Keratinocyte (primary cell): ENCODE results near the gene RBM44. TPM values are rescaled to one million over a fixed set of nuclear protein-coding genes. Genes with fewer than 3 reads are reported as not detected.
"Not testable (repeated sequence)": the region's sequence is repeated elsewhere in the genome, so short reads cannot be mapped to it uniquely, and the experiment has no call there.

ENCODE experiments used
- DNase-seq: peaks from one replicate; pipeline ENCODE4 v3.0.0-alpha.2; 2011; ENCODE audit warnings: low read depth, missing footprints, low spot score
- FAIRE-seq: peaks from 2 replicates; lab custom pipeline; 2011; peaks lifted over from hg19 to GRCh38; lab: Jason Lieb, UNC
- H2AFZ ChIP-seq: 2 replicates; pipeline ENCODE4 v1.6.0; 2012; ENCODE audit warnings: low read length, control low read depth, inconsistent platforms; ENCODE audit not compliant: control insufficient read depth
- H3K27ac ChIP-seq: 2 replicates; pipeline ENCODE4 v1.5.1; 2011; ENCODE audit warnings: low read length; ENCODE audit not compliant: control insufficient read depth, insufficient read depth
- H3K27me3 ChIP-seq: 3 replicates; pipeline ENCODE4 v1.6.0; 2011; ENCODE audit warnings: low read length; ENCODE audit not compliant: control insufficient read depth, insufficient read depth; ENCODE audit errors: extremely low read depth
- H3K36me3 ChIP-seq, 2 experiments: 2 replicates in 1 of 2; 3 replicates in 1 of 2; pipeline ENCODE4 v1.5.1; 2011; ENCODE audit warnings: low read length in 2 of 2, mild to moderate bottlenecking in 1 of 2; ENCODE audit not compliant: control insufficient read depth in 2 of 2, insufficient read depth in 2 of 2; ENCODE audit errors: extremely low read depth in 1 of 2
- H3K4me1 ChIP-seq: 3 replicates; pipeline ENCODE4 v1.5.1; 2011; ENCODE audit warnings: low read length; ENCODE audit not compliant: control insufficient read depth, insufficient read depth; ENCODE audit errors: extremely low read depth
- H3K4me2 ChIP-seq: 3 replicates; pipeline ENCODE4 v1.6.0; 2011; ENCODE audit warnings: low read depth, low read length; ENCODE audit not compliant: control insufficient read depth, insufficient read depth; ENCODE audit errors: extremely low read depth
- H3K4me3 ChIP-seq, 3 experiments: fragments of 200-600 bp in 1 of 3; sonication (generic) in 1 of 3; 2 replicates in 2 of 3; 3 replicates in 1 of 3; pipeline ENCODE4 v1.5.1; 2011 to 2016; ENCODE audit warnings: low read length in 3 of 3, mild to moderate bottlenecking in 3 of 3, control low read depth in 2 of 3, inconsistent platforms in 1 of 3, low read depth in 1 of 3, mixed read lengths in 1 of 3, mixed run types in 1 of 3, moderate library complexity in 1 of 3; ENCODE audit not compliant: control insufficient read depth in 2 of 3, insufficient read depth in 2 of 3; ENCODE audit errors: extremely low read depth in 1 of 3
- H3K79me2 ChIP-seq: 2 replicates; pipeline ENCODE4 v1.6.0; 2012; ENCODE audit warnings: low read length; ENCODE audit not compliant: control insufficient read depth, insufficient read depth
- H3K9ac ChIP-seq: 3 replicates; pipeline ENCODE4 v1.6.0; 2011; ENCODE audit warnings: low read length; ENCODE audit not compliant: control insufficient read depth, insufficient read depth; ENCODE audit errors: extremely low read depth
- H3K9me1 ChIP-seq: 3 replicates; pipeline ENCODE4 v1.6.0; 2011; ENCODE audit warnings: low read length; ENCODE audit not compliant: control insufficient read depth, insufficient read depth; ENCODE audit errors: extremely low read depth
- H3K9me3 ChIP-seq: 2 replicates; pipeline ENCODE4 v1.5.1; 2012; ENCODE audit warnings: low read depth, low read length; ENCODE audit not compliant: control insufficient read depth
- H4K20me1 ChIP-seq: 3 replicates; pipeline ENCODE4 v1.6.0; 2011; ENCODE audit warnings: low read length; ENCODE audit not compliant: control insufficient read depth, insufficient read depth; ENCODE audit errors: extremely low read depth
- CTCF ChIP-seq, 3 experiments: IDR thresholded peaks in 1 of 3; conservative IDR thresholded peaks in 1 of 3; optimal IDR thresholded peaks in 1 of 3; 2 replicates in 2 of 3; 3 replicates in 1 of 3; pipeline versions ENCODE3 to v1.5.1; 2011; ENCODE audit warnings: low read length in 3 of 3, mild to moderate bottlenecking in 3 of 3, moderate library complexity in 2 of 3, control low read depth in 1 of 3, inconsistent platforms in 1 of 3; ENCODE audit not compliant: insufficient read depth in 2 of 3; ENCODE audit errors: extremely low read depth in 1 of 3
- EZH2 ChIP-seq: IDR thresholded peaks from one replicate; pipeline ENCODE4 v1.6.1; 2012; ENCODE audit warnings: inconsistent platforms, mild to moderate bottlenecking, low read length, moderate library complexity
- dilution Hi-C: fragments of 300-500 bp; cut with MboI; formaldehyde crosslinking; loops from one replicate; pipeline ENCODE4 v1.7.0; 2020; ENCODE audit warnings: low sequenced_read_pairs; ENCODE audit not compliant: extremely low pct_ligation_motif_present
- polyA plus RNA-seq, 5 experiments: library from polyadenylated mRNA; depleted of rRNA in 3 of 5; stranded (reverse) in 3 of 5; stranded (forward) in 1 of 5; unstranded in 1 of 5; fragments of >200 nt; gene quantifications; 1 replicate in 1 of 5; 2 replicates in 3 of 5; 3 replicates in 1 of 5; pipeline versions ENCODE4 v1.2.1 to v1.2.3, GENCODE V29; 2011 to 2012; ENCODE audit warnings: missing spikeins in 2 of 5, low read depth in 1 of 5, low replicate concordance in 1 of 5

Gene RBM44
- polyA plus RNA-seq, 1 donor (not counting 4 experiments of a cell fraction or from before 2014, with no cell fraction given): 0.14 TPM

DNA sequence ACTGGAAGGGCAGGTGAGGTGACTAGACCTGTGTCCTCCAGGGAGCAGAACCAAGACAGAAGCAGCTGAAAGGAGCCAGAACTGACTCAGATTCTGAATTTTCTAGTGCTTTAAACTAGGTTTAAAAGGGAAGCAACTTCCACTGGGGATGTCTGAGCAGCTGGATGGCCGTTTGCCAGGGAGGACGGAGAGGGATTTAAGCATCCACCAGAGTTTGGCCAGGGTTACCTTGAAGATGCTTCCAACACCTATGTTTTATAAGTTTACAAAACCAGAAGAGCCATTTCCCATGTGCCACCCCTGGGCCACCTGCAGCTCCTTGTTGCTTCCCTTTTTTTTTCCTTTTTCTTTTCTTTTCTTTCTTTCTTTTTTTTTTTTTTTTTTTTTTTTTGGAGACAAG lies 48.6 kb upstream of the RBM44 start:
- no peak for TF ChIP-seq CTCF (optimal IDR thresholded peaks at IDR 0.05 in 1 of 3, IDR thresholded peaks at IDR 0.05 in 1 of 3, conservative IDR thresholded peaks at IDR 0.05 in 1 of 3; ENCODE audit: extremely low read depth in 1 of 3, insufficient read depth in 2 of 3, low read length in 3 of 3)
- no peak for TF ChIP-seq EZH2
- H4K20me1 ChIP-seq: peaks cover 12% of the 10 kb centered on the region
- H3K79me2 ChIP-seq: peaks cover 20% of the 10 kb centered on the region
- dilution Hi-C loops: no loop called here
- peaks cover 27 to 51% of the 10 kb centered on the region in 2 experiments for H3K36me3 ChIP-seq
- H2AFZ ChIP-seq: no peak overlapping the region
- no peak overlapping the region for H3K4me2 ChIP-seq
- H3K9ac ChIP-seq: no peak overlapping the region
- H3K9me1 ChIP-seq: no peaks in the 10 kb centered on the region
- no peaks in the 10 kb centered on the region for H3K4me1 ChIP-seq
- H3K9me3 ChIP-seq: no peaks in the 10 kb centered on the region
- FAIRE-seq: no peak
- H3K27ac ChIP-seq: no peak overlapping the region
- no peak overlapping the region for H3K4me3 ChIP-seq
- H3K27me3 ChIP-seq: no peaks in the 10 kb centered on the region
- no peak for DNase-seq

DNA sequence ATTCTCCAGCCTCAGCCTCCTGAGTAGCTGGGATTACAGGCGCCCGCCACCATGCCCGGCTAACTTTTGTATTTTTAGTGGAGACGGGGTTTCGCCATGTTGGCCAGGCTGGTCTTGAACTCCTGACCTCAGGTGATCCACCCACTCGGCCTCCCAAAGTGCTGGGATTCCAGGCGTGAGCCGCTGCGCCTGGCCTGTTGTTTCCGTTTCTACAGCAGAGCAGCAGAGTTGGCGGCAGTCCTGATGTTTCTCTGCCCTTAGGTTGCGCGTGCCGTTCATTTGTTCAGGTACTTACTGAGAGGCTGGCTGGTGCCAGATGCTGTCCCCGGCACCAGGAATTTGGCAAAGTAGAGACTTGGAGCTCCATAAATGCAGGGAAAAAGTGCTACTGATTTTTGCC lies 48.1 kb upstream of the RBM44 start:
- H4K20me1 ChIP-seq: peaks cover 11% of the 10 kb centered on the region
- DNase-seq, H3K27me3 ChIP-seq, H3K4me1 ChIP-seq, H3K4me3 ChIP-seq, dilution Hi-C loops, H3K9me1 ChIP-seq, H3K27ac ChIP-seq, H2AFZ ChIP-seq, H3K4me2 ChIP-seq, H3K9ac ChIP-seq, FAIRE-seq, H3K9me3 ChIP-seq: not testable (repeated sequence)
- H3K36me3 ChIP-seq: peaks cover 30 to 54% of the 10 kb centered on the region in 2 experiments
- peaks cover 19% of the 10 kb centered on the region for H3K79me2 ChIP-seq

DNA sequence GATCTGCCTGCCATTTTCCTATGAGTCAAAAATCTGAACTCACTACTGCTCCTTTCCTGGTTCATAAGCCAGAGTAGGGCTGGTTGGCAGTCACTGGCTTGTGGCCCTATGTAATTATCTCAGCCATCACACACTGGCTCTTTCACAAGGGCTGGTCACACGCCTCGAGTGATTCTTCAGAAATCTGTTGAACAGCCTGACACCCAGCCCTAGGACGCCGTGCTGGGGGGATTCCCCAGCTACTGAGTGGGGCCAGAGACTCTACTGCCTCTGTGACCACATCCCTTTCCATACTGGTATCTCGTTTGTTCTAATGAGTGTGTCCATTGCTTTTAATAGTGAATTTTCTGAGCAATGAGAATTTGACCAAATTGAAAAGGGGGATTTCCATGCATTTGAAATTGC lies 45.8 kb upstream of the RBM44 start:
- Histone ChIP-seq H3K27ac (no peak overlapping the region), H3K4me1 (no peaks in the 10 kb centered on the region), H3K79me2 (peaks cover 2% of the 10 kb centered on the region), H3K9ac (no peak overlapping the region), H2AFZ (no peak overlapping the region), H3K9me1 (no peaks in the 10 kb centered on the region), H3K27me3 (no peaks in the 10 kb centered on the region), H4K20me1 (no peaks in the 10 kb centered on the region), H3K4me2 (no peak overlapping the region), H3K4me3 (no peak overlapping the region), H3K9me3 (no peaks in the 10 kb centered on the region), H3K36me3 (peaks cover 41 to 58% of the 10 kb centered on the region in 2 experiments)
- FAIRE-seq (no peak), DNase-seq (no peak)
- TF ChIP-seq EZH2 (no peak), CTCF (optimal IDR thresholded peaks at IDR 0.05 in 1 of 3, IDR thresholded peaks at IDR 0.05 in 1 of 3, conservative IDR thresholded peaks at IDR 0.05 in 1 of 3; ENCODE audit: extremely low read depth in 1 of 3, insufficient read depth in 2 of 3, low read length in 3 of 3) (no peak)
- dilution Hi-C loops: no loop called here
